Epithelial cell of prostate (primary cell): ENCODE data around the gene ST3GAL5.

Source experiments
- DNase-seq: peaks from one replicate; pipeline ENCODE4 v3.0.0-alpha.2; 2011; ENCODE audit warnings: low read depth, low spot score
- H3K27ac ChIP-seq: fragments of 450-650 bp; 2 replicates; pipeline ENCODE4 v1.5.1; 2017; ENCODE audit warnings: mild to moderate bottlenecking

ST3GAL5 gene

GRCh38 chr2:85794491-85795121 lies 94.2 kb downstream of the ST3GAL5 start:
- no peak for DNase-seq
- no peak overlapping the region for H3K27ac ChIP-seq

DNA sequence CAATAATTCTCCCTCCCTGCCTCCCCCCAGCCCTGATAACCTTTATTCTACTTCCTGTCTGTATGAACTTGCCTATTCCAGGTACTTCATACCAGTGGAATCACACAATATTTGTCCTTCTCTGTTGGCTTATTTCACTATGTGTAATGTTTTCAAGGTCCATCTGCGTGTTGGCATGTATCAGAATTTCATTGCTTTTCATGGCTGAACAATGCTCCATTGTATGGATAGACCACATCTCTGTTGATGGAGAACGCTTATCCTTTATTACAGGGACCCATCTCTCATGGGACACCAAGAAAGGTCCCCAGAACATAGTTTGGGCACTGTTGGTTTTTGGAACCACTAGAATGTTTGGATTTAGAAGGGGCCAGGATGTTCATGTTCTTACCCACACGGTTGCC lies 94.8 kb downstream of the ST3GAL5 start:
- no peak overlapping the region for H3K27ac ChIP-seq

GRCh38 chr2:85793584-85793983 lies 95.2 kb downstream of the ST3GAL5 start:
- DNase-seq: no peak

More for the DNA sequence above, 94.8 kb downstream of the ST3GAL5 start:
- DNase-seq: no peak

DNA sequence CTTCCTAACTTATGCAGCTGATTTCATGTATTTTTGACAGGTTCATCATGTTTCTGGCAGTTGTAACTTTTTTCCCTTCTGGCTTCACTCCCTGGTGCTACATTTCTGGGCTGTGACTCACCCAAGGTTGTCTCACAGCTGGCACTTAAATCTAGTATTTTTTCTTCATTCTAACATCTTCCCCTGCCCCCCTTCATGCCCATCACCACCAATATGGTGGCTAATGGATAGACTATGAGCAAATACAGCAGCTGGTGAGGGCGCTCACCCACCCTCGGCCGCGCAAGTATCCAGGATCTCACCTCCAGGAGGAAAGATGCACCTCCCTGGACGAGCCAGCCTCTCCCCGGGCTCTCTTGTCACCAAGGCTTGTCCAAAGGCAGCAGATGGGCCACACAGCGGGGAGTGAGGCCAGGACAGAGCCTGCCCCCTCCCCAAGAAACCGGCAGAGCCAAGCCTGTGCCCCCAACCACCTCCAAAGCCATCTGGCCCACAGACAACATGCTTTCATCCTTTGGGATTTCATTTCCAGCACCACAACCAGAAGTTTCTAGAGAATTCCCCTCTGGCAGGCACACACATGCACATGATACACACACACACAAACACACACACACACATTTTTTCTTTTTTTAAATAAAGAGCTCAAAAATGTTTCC lies 95.9 kb downstream of the ST3GAL5 start:
- no peak for DNase-seq
- no peak overlapping the region for H3K27ac ChIP-seq

More at GRCh38 chr2:85793584-85793983, 95.2 kb downstream of the ST3GAL5 start:
- H3K27ac ChIP-seq: no peak overlapping the region

GRCh38 chr2:85791704-85792565 lies 96.9 kb downstream of the ST3GAL5 start:
- no peak overlapping the region for H3K27ac ChIP-seq
- no peak for DNase-seq

DNA sequence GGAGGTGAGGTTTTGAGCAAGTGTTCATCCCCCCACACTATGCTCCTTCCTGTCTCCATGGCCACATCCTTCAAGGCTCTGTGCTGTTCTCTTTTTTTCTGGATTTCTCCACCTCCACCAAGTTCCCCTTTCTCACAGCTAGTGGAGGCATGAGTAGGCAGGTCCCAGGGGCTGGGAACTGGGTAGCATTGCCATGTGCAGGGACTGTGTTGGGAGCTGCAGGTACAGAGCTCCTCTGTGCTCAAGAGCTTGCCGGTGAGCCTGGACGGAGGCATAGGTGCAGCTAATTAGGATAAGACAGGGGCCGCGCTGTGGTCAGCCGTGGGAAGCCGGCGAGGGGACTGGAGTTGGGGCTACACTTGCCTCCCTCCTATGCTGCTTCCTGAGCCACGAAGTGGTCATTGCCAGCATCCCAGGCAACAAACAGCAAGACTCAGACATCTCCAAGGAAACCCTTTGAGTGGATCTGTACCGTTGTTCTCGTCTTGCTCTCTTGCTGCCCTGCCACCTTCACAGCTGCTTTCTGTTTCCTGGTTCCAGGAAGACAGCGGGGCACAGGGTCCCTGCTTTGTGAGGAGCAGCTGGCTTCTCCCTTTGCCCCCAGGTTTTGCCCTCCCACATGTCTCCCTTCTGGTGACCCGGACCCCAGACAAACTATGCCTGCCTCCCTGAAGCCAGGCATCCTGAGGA lies 98.1 kb downstream of the ST3GAL5 start:
- H3K27ac ChIP-seq: no peak overlapping the region
- DNase-seq: no peak

DNA sequence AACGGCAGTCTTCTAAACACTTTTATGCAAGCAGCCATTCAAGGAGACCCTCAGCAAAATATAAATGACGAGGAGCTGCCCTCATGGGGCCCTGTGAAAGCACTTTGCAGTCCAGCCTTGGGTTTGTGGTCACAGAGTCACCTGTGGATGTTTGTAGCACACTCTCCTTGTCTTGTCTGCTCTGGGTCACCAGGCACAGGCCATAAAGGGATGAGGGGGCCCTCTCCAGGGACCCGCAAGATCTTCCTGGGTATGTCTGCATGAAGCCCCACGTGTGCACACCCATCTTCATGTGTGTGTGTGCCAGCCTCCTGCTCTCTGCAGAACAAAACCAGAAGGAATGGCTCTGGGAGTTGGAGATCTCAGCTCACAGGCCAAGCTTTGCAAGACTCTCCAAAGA lies 98.8 kb downstream of the ST3GAL5 start:
- DNase-seq: no peak
- H3K27ac ChIP-seq: no peak overlapping the region

DNA sequence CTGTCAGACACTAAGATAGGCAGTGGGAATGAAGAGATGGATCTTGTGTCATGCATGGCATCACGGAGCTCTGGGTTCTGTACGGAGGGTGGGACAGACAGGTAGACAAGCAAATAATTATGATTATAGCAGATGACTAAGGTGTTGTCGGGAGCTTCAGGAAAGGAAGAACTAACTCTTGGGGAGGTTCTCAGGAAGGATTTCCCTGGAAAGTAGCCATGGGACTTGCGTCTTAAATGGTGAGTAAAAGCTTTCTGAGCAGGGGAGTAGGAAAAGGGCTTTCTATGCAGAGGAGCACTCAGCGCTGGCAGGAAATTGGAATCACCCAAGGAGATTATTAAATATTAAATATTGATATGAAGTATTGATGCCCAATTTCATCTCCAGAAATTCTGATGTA lies 99.5 kb downstream of the ST3GAL5 start:
- DNase-seq: no peak
- no peak overlapping the region for H3K27ac ChIP-seq

- DNase-seq: no peak
- H3K27ac ChIP-seq: no peak overlapping the region
Observed at GRCh38 chr2:85788603-85789002, 100.2 kb downstream of the ST3GAL5 start.

DNA sequence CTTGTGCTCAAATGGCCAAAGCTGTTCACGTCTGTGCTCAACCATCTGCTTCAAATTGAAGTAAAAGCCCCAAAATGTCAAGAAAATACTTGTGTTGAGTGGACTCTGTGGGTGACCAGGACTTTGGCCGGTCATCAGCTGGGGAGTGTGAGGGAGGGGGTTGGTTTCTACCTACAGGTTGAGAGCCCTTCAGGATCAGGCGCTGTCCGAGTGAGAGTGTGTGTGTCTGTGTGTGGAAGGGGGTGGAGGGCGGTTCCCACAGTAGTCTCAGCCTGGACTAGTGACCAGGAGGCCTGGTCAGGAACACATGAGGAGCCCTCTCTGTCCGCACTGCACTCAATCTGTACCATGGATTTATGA lies 100.8 kb downstream of the ST3GAL5 start:
- no peak overlapping the region for H3K27ac ChIP-seq
- no peak for DNase-seq

DNA sequence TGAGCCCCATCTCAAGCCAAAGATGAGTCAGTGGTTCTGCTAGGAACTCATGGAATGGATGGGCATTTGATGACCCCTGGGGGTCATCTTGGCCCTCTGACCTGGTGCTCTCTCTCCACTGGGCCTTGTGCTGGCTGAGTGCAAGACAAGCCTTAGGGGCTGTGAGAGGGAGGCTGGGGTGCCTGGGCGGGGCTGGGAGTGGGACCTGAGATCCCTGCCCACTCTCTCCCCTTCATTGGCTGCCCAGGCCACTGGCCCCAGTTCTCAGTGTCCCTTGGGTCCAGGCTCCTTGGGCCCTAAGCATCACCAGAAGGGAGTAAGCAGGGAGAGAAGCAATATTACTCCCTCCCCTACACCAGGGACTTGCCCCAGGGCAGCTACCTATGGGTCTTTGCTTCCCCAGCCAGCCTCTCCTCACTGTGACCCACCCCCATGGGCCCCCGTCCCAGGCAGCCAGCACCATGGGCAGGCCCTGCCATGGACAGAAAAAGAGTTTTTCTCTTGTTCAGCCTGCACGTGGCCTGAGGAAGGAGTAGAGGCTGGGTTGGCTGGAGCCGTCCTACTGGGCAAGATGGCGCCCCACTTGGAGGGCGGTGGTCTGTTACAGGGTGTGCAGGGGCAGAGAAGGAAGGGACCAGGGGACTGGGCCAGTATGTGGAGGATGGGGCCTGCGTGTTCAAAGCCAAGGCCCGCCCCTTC lies 101.4 kb downstream of the ST3GAL5 start:
- no peak for DNase-seq
- H3K27ac ChIP-seq: no peak overlapping the region
